Naive thymus-derived CD8-positive, alpha-beta T cell (primary cell): ENCODE data around the gene NOP58. TPM values are rescaled to one million over a fixed set of nuclear protein-coding genes. Genes with fewer than 3 reads are reported as not detected.

Source experiments
- polyA plus RNA-seq, 3 donors: library from polyadenylated mRNA; unstranded; fragments of 300-500 nt; fragmentation: Illumina TruSeq; gene quantifications; one replicate each; pipeline ENCODE4 v1.2.3, GENCODE V29; 2021
- total RNA-seq, 8 experiments: library from RNA in 2 of 8; stranded (reverse) in 2 of 8; gene quantifications; one replicate each; pipeline ENCODE4 v1.2.3 and lab custom pipeline; 2021 to 2026

The NOP58 gene
- total and polyA plus RNA-seq, 5 experiments from 2014 or later = 89.1 to 132 (median 106) TPM

Other genes with a start within 250 kb of the NOP58 start
- 1 to 10 TPM in 1 of 2 experiments, under 1 TPM in 1; 0.94 to 1.2 TPM for gene FZD7, start 231.9 kb upstream of the NOP58 start, total RNA-seq
- gene FZD7, start 231.9 kb upstream of the NOP58 start, polyA plus RNA-seq = under 1 TPM in 1 of 3 donors, not detected in 2; 0.07 TPM
- not detected for gene KIAA2012, start 192.5 kb upstream of the NOP58 start, total RNA-seq
- gene KIAA2012, start 192.5 kb upstream of the NOP58 start, polyA plus RNA-seq = not detected
- 10 to 100 TPM; 53.0 to 57.7 TPM for gene SUMO1, start 27.2 kb upstream of the NOP58 start, total RNA-seq
- 100 to 1,000 TPM; 136 to 166 (median 164) TPM for gene SUMO1, start 27.2 kb upstream of the NOP58 start, polyA plus RNA-seq
- 10 to 100 TPM; 31.2 to 35.4 TPM for gene BMPR2, start 110.6 kb downstream of the NOP58 start, total RNA-seq
- 1 to 10 TPM; 3.0 to 4.6 (median 3.9) TPM for gene BMPR2, start 110.6 kb downstream of the NOP58 start, polyA plus RNA-seq